Measurements from ENCODE around the gene SLC9A9. TPM values are rescaled to one million over a fixed set of nuclear protein-coding genes. Genes with fewer than 3 reads are reported as not detected.

The SLC9A9 gene
- total and polyA plus RNA-seq, 10 of the 15 experiments (the other 5 are each of a cell fraction or from before 2014, with no cell fraction given): 3.5 to 14.2 (median 9.3) TPM

DNA sequence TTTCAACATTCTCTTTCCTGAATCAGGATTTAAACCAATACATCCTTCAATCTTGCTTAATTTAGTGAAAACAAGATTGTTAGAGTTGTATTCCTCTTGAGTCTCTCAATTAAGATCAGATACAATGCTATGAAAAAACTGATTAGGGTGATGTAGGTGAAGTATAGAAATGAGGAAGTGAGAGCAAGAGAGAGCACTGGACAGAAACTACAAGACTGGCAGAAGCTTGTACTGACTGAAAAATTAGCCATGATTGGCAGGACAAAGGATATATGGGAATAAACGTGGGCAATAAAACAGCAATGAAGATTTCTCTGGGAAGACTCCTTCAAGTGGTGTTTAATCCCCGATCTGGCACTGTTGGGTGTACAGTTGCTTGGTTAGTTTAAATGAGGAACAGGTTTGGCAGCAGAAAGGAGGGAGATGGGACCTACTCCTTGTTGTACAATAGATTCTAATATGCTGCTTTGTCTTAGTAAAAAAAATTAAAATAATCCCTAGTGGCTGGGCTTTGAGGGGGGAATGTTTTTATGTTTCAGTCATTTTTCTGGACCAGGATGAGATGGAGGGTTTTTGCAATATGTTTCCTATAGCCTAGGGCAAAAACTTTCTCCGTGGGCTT, 252.7 kb downstream of the SLC9A9 start (continued):
- TF ChIP-seq CTCF (IDR thresholded peaks at IDR 0.05 in 2 of 3, conservative IDR thresholded peaks at IDR 0.05 in 1 of 3; ENCODE audit: control insufficient read depth in 2 of 3, extremely low read depth in 1 of 3, insufficient read depth in 1 of 3, low read depth in 3 of 3, low read length in 3 of 3): no peak
- no peak for TF ChIP-seq ZNF217 (IDR thresholded peaks at IDR 0.05)
- TF ChIP-seq, protein P1, sequence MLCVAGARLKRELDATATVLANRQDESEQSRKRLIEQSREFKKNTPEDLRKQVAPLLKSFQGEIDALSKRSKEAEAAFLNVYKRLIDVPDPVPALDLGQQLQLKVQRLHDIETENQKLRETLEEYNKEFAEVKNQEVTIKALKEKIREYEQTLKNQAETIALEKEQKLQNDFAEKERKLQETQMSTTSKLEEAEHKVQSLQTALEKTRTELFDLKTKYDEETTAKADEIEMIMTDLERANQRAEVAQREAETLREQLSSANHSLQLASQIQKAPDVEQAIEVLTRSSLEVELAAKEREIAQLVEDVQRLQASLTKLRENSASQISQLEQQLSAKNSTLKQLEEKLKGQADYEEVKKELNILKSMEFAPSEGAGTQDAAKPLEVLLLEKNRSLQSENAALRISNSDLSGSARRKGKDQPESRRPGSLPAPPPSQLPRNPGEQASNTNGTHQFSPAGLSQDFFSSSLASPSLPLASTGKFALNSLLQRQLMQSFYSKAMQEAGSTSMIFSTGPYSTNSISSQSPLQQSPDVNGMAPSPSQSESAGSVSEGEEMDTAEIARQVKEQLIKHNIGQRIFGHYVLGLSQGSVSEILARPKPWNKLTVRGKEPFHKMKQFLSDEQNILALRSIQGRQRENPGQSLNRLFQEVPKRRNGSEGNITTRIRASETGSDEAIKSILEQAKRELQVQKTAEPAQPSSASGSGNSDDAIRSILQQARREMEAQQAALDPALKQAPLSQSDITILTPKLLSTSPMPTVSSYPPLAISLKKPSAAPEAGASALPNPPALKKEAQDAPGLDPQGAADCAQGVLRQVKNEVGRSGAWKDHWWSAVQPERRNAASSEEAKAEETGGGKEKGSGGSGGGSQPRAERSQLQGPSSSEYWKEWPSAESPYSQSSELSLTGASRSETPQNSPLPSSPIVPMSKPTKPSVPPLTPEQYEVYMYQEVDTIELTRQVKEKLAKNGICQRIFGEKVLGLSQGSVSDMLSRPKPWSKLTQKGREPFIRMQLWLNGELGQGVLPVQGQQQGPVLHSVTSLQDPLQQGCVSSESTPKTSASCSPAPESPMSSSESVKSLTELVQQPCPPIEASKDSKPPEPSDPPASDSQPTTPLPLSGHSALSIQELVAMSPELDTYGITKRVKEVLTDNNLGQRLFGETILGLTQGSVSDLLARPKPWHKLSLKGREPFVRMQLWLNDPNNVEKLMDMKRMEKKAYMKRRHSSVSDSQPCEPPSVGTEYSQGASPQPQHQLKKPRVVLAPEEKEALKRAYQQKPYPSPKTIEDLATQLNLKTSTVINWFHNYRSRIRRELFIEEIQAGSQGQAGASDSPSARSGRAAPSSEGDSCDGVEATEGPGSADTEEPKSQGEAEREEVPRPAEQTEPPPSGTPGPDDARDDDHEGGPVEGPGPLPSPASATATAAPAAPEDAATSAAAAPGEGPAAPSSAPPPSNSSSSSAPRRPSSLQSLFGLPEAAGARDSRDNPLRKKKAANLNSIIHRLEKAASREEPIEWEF (IDR thresholded peaks at IDR 0.05; ENCODE audit: insufficient replicate concordance, low read depth, low read length): no peak
- TF ChIP-seq, protein P2, sequence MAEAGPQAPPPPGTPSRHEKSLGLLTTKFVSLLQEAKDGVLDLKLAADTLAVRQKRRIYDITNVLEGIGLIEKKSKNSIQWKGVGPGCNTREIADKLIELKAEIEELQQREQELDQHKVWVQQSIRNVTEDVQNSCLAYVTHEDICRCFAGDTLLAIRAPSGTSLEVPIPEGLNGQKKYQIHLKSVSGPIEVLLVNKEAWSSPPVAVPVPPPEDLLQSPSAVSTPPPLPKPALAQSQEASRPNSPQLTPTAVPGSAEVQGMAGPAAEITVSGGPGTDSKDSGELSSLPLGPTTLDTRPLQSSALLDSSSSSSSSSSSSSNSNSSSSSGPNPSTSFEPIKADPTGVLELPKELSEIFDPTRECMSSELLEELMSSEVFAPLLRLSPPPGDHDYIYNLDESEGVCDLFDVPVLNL (IDR thresholded peaks at IDR 0.05; ENCODE audit: low read depth, low read length): no peak
- TF ChIP-seq PBX3 (IDR thresholded peaks at IDR 0.05; ENCODE audit: insufficient replicate concordance, low read depth, low read length): peak; percentile 37
- peak; percentile 49 for TF ChIP-seq ATF7 (IDR thresholded peaks at IDR 0.05; ENCODE audit: low read depth)
- TF ChIP-seq SPI1 (IDR thresholded peaks at IDR 0.05; ENCODE audit: borderline replicate concordance, insufficient read depth, low read depth, low read length): peak; percentile 98
- no peak for TF ChIP-seq SREBF1 (IDR thresholded peaks at IDR 0.05; ENCODE audit: low read length)
- TF ChIP-seq RBBP5 (conservative IDR thresholded peaks at IDR 0.05): no peak
- TF ChIP-seq SMC3 (IDR thresholded peaks at IDR 0.05; ENCODE audit: borderline replicate concordance, low read length): no peak
- no peak for TF ChIP-seq EZH2 (IDR thresholded peaks at IDR 0.05; ENCODE audit: borderline replicate concordance, control insufficient read depth, low read depth, low read length)
- TF ChIP-seq EED (IDR thresholded peaks at IDR 0.05; ENCODE audit: low read depth): peak; percentile 52; the same call in 1 of the 2 replicates
- TF ChIP-seq CBX5 (IDR thresholded peaks at IDR 0.05; ENCODE audit: low read depth): no peak
- TF ChIP-seq, protein P3, sequence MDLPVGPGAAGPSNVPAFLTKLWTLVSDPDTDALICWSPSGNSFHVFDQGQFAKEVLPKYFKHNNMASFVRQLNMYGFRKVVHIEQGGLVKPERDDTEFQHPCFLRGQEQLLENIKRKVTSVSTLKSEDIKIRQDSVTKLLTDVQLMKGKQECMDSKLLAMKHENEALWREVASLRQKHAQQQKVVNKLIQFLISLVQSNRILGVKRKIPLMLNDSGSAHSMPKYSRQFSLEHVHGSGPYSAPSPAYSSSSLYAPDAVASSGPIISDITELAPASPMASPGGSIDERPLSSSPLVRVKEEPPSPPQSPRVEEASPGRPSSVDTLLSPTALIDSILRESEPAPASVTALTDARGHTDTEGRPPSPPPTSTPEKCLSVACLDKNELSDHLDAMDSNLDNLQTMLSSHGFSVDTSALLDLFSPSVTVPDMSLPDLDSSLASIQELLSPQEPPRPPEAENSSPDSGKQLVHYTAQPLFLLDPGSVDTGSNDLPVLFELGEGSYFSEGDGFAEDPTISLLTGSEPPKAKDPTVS (IDR thresholded peaks at IDR 0.05; ENCODE audit: low read depth, low read length): no peak
- no peak for TF ChIP-seq CBFB (IDR thresholded peaks at IDR 0.05; ENCODE audit: low read depth)
